GM12878 (cell line): ENCODE measurements around the gene BTBD9. TPM values are rescaled to one million over a fixed set of nuclear protein-coding genes. Genes with fewer than 3 reads are reported as not detected.

Experiments
- ATAC-seq: fragments of 200-7000 bp; cut with Tn5 transposase; 3 replicates; pipeline ENCODE4 v1.9.1; 2020; ENCODE audit warnings: mild to moderate bottlenecking, moderate library complexity
- BruUV-seq: library from RNA; stranded (reverse); fragments of 400-500 nt; replicated peaks from 2 replicates; lab custom pipeline; 2021; lab: Mats Ljungman, UMichigan
- CTCF ChIA-PET: fragments of 300-600 bp; sonication (Branson Sonifier 250); formaldehyde crosslinking; extraction: SDS; loops from one replicate; lab custom pipeline; 2021; ENCODE audit warnings: inconsistent platforms; lab: Yijun Ruan, JAX
- POLR2A ChIA-PET: fragments of 350-600 bp; formaldehyde crosslinking; extraction: SDS; loops from one replicate; lab custom pipeline; 2021; ENCODE audit warnings: inconsistent platforms; lab: Charles Lee
- RAD21 ChIA-PET: fragments of 300-600 bp; sonication (Branson Sonifier 250); formaldehyde crosslinking; loops from one replicate; lab custom pipeline; 2023; ENCODE audit warnings: antibody characterized with exemption; ENCODE audit not compliant: unreplicated experiment; lab: Charles Lee
- SMC1A ChIA-PET: fragments of 300-600 bp; sonication (Branson Sonifier 250); formaldehyde crosslinking; loops from one replicate; lab custom pipeline; 2023; ENCODE audit not compliant: unreplicated experiment, uncharacterized antibody; lab: Charles Lee
- DNase-seq: peaks from one replicate; pipeline ENCODE4 v3.0.0-alpha.2; 2011; ENCODE audit warnings: low read depth, low spot score
- FAIRE-seq: peaks from 3 replicates; lab custom pipeline; 2011; peaks lifted over from hg19 to GRCh38; lab: Jason Lieb, UNC
- H2AFZ ChIP-seq: 2 replicates; pipeline ENCODE4 v1.6.0; 2011; ENCODE audit warnings: low read depth, low read length, control low read depth; ENCODE audit not compliant: control insufficient read depth
- H3K27ac ChIP-seq: 2 replicates; pipeline ENCODE4 v1.5.1; 2011; ENCODE audit warnings: control low read depth; ENCODE audit not compliant: control insufficient read depth, insufficient read depth
- H3K27me3 ChIP-seq, 2 experiments: replicated peaks in 1 of 2; 2 replicates each; pipeline versions ENCODE4 v1.6.0 to v1.6.1; 2011; ENCODE audit warnings: low read length in 1 of 2; ENCODE audit not compliant: control insufficient read depth in 2 of 2, insufficient read depth in 2 of 2
- H3K36me3 ChIP-seq, 2 experiments: 2 replicates each; pipeline ENCODE4 v1.5.1; 2011; ENCODE audit warnings: low read length in 1 of 2; ENCODE audit not compliant: control insufficient read depth in 2 of 2, insufficient read depth in 2 of 2
- H3K4me1 ChIP-seq: 2 replicates; pipeline ENCODE4 v1.6.1; 2011; ENCODE audit warnings: mild to moderate bottlenecking, low read length, moderate library complexity, mixed read lengths; ENCODE audit not compliant: control insufficient read depth, insufficient read depth
- H3K4me2 ChIP-seq: 2 replicates; pipeline ENCODE4 v1.6.0; 2011; ENCODE audit warnings: control low read depth; ENCODE audit not compliant: control insufficient read depth, insufficient read depth
- H3K4me3 ChIP-seq: fragments of 200-600 bp; sonication (generic); 2 replicates; pipeline ENCODE4 v1.5.1; 2016
- H3K79me2 ChIP-seq: 2 replicates; pipeline ENCODE4 v1.6.0; 2011; ENCODE audit warnings: low read length; ENCODE audit not compliant: control insufficient read depth, insufficient read depth
- H3K9ac ChIP-seq: 2 replicates; pipeline ENCODE4 v1.8.0; 2011; ENCODE audit warnings: low read length, control low read depth, mixed read lengths; ENCODE audit not compliant: control insufficient read depth, insufficient read depth
- H3K9me3 ChIP-seq: replicated peaks from 3 replicates; pipeline ENCODE4 v1.5.1; 2011; ENCODE audit warnings: mild to moderate bottlenecking, low read length; ENCODE audit not compliant: control insufficient read depth, insufficient read depth
- H4K20me1 ChIP-seq: 2 replicates; pipeline ENCODE4 v1.6.0; 2011; ENCODE audit not compliant: control insufficient read depth, insufficient read depth
- IRF5 ChIP-seq: fragments of 450-650 bp; IDR thresholded peaks from 2 replicates; pipeline ENCODE4 v1.6.1; 2017; ENCODE audit warnings: borderline replicate concordance
- NFIC ChIP-seq: IDR thresholded peaks from 2 replicates; pipeline ENCODE4 v1.6.1; 2012; ENCODE audit warnings: low read depth, mild to moderate bottlenecking, inconsistent platforms, low read length, moderate library complexity
- NR2C2 ChIP-seq: IDR thresholded peaks from 2 replicates; pipeline ENCODE4 v1.6.1; 2011; ENCODE audit warnings: borderline replicate concordance, low read depth; ENCODE audit not compliant: control insufficient read depth, insufficient read length
- STAT3 ChIP-seq: IDR thresholded peaks from 2 replicates; pipeline ENCODE4 v1.6.1; 2011; ENCODE audit warnings: low read depth, low read length, improper control_type of control experiment
- USF2 ChIP-seq: IDR thresholded peaks from 2 replicates; pipeline ENCODE4 v1.6.1; 2011; ENCODE audit warnings: low read depth, low read length, improper control_type of control experiment, borderline replicate concordance
- ZBED1 ChIP-seq: IDR thresholded peaks from 2 replicates; pipeline ENCODE4 v1.6.1; 2016; ENCODE audit warnings: borderline replicate concordance
- WGBS: methylation state at CpG from one replicate; pipeline ENCODE4 v1.1.6; 2016; ENCODE audit warnings: low lambda C conversion rate; ENCODE audit not compliant: insufficient replicate concordance, insufficient coverage; ENCODE audit errors: missing lambda C conversion rate; 5-methylcytosine and 5-hydroxymethylcytosine counted together
- in situ Hi-C: fragments of 300-500 bp; cut with MboI; formaldehyde crosslinking; loops from 9 replicates; pipeline ENCODE4 v1.14.3; 2018; ENCODE audit warnings: mixed read lengths
- intact Hi-C: fragments of 100-400 bp; cut with micrococcal nuclease; formaldehyde crosslinking; loops from one replicate; pipeline ENCODE4 v1.14.2; 2022; ENCODE audit not compliant: unreplicated experiment
- polyA plus RNA-seq, 11 experiments: library from polyadenylated mRNA; depleted of rRNA in 4 of 11; unstranded in 6 of 11; stranded (reverse) in 5 of 11; fragments of >200 nt; fragmentation: Nextera tagmentation in 4 of 11; fragmentation: Illumina TruSeq in 1 of 11; extraction: Ambion mirVana in 4 of 11; extraction: Trizol in 1 of 11; gene quantifications; 1 replicate in 1 of 11; 2 replicates in 10 of 11; pipeline versions ENCODE4 v1.2.1 to v1.2.3, GENCODE V29; 2011 to 2016; ENCODE audit warnings: inconsistent platforms in 2 of 11, missing spikeins in 2 of 11, low read depth in 1 of 11
- total RNA-seq, 4 experiments: library from RNA; depleted of rRNA in 3 of 4; stranded (reverse); fragments of >200 nt in 3 of 4; fragmentation: Illumina TruSeq in 1 of 4; extraction: Trizol in 1 of 4; gene quantifications; 2 replicates each; pipeline versions ENCODE4 v1.2.1 to v1.2.3, GENCODE V29; 2013 to 2021

The BTBD9 gene
- total and polyA plus RNA-seq, 10 of the 15 experiments (the other 5 are each of a cell fraction or from before 2014, with no cell fraction given), result 0.22 to 8.6 (median 4.6) TPM

GRCh38 chr6:38512211-38512610, 127.5 kb downstream of the BTBD9 start:
- intact Hi-C loops, result no loop called here
- CTCF ChIA-PET, result interaction anchor here (0.7 to 1.5 kb wide), 5 partner anchors 14 to 1931 kb away, joined by 3 to 5 read pairs (median 4); no protein-coding TSS in a partner anchor

More at GRCh38 chr6:38512211-38512610, 127.5 kb downstream of the BTBD9 start:
- no TSS peak for BruUV-seq
- Histone ChIP-seq H2AFZ (no peak overlapping the region), H3K4me3 (no peak overlapping the region), H3K4me2 (no peak overlapping the region), H3K4me1 (no peaks in the 10 kb centered on the region), H3K9me3 (no peaks in the 10 kb centered on the region), H3K9ac (no peak overlapping the region), H3K79me2 (no peaks in the 10 kb centered on the region), H3K27me3 (no peaks in the 10 kb centered on the region), H3K36me3 (no peaks in the 10 kb centered on the region), H3K27ac (no peak overlapping the region), H4K20me1 (no peaks in the 10 kb centered on the region)
- RAD21 ChIA-PET, result interaction anchor here (1.5 kb wide), 1 partner anchor 58 kb away, joined by 4 read pairs; no protein-coding TSS in a partner anchor
- TF ChIP-seq ZBED1 (no peak), IRF5 (no peak), NFIC (no peak), STAT3 (no peak), NR2C2 (no peak), USF2 (no peak)
- in situ Hi-C loops, result no loop called here
- SMC1A ChIA-PET, result interaction anchor here (0.5 to 1.0 kb wide), 2 partner anchors 55 to 833 kb away, joined by 3 read pairs; no protein-coding TSS in a partner anchor
- ATAC-seq (no peak), DNase-seq (no peak), FAIRE-seq (no peak)
- POLR2A ChIA-PET, result no interaction called here
- WGBS, result 94% methylated on average over 5 of the region's 5 CpGs
